Ovary (tissue), 9 donors: ENCODE data around the gene RASA3. TPM values are rescaled to one million over a fixed set of nuclear protein-coding genes. Genes with fewer than 3 reads are reported as not detected.

Source experiments
- DNase-seq, 5 donors: peaks; one replicate each; pipeline ENCODE4 v3.0.0-alpha.2; 2019 to 2020
- H3K27ac ChIP-seq, 2 donors: fragments of 200-600 bp; one replicate each; pipeline versions ENCODE4 v1.5.1 to v1.8.0; 2019 to 2022
- H3K27me3 ChIP-seq: fragments of 200-600 bp; one replicate; pipeline ENCODE4 v1.8.0; 2022
- H3K36me3 ChIP-seq: fragments of 200-600 bp; sonication (generic); one replicate; pipeline ENCODE4 v1.5.1; 2019
- H3K4me1 ChIP-seq: one replicate; pipeline ENCODE4 v1.8.1; 2013; ENCODE audit warnings: mild to moderate bottlenecking, moderate library complexity; ENCODE audit not compliant: insufficient read depth
- H3K4me3 ChIP-seq: fragments of 200-600 bp; sonication (generic); one replicate; pipeline ENCODE4 v1.5.1; 2017
- H3K9me3 ChIP-seq, 2 donors: fragments of 200-600 bp in 1 of 2; sonication (generic) in 1 of 2; one replicate each; pipeline versions ENCODE4 v1.5.1 to v1.8.1; 2013 to 2019; ENCODE audit warnings: mild to moderate bottlenecking in 1 of 2, moderate library complexity in 1 of 2
- CTCF ChIP-seq, 3 donors: fragments of 450-650 bp in 2 of 3; fragments of 200-600 bp in 1 of 3; IDR thresholded peaks; one replicate each; pipeline versions ENCODE4 v1.5.1 to v1.8.0; 2016 to 2022; ENCODE audit warnings: antibody characterized with exemption in 3 of 3, mild to moderate bottlenecking in 1 of 3
- EP300 ChIP-seq: sonication (generic); formaldehyde crosslinking; IDR thresholded peaks from one replicate; pipeline ENCODE4 v1.6.1; 2017; ENCODE audit warnings: antibody characterized with exemption
- POLR2A ChIP-seq: fragments of 450-650 bp; IDR thresholded peaks from one replicate; pipeline ENCODE4 v1.6.1; 2017; ENCODE audit warnings: antibody characterized with exemption, mild to moderate bottlenecking, moderate library complexity
- WGBS, 3 donors: extraction: QIAGEN DNeasy Blood & Tissue Kit in 1 of 3; methylation state at CpG; one replicate each; pipeline versions ENCODE4 v1.1.5 to v1.1.7; 2013 to 2017; 5-methylcytosine and 5-hydroxymethylcytosine counted together
- intact Hi-C, 4 donors: fragments of 100-400 bp; cut with DNase I; formaldehyde crosslinking; loops; one replicate each; pipeline versions ENCODE4 v1.11.0 to v1.15.1; 2022 to 2023
- polyA plus RNA-seq, 2 donors: library from polyadenylated mRNA; stranded (reverse); fragments of 200-250 nt in 1 of 2; fragments of 350-450 nt in 1 of 2; fragmentation: Illumina TruSeq in 1 of 2; extraction: RNeasy Lipid Tissue Mini Kit (QIAGEN cat#74804) in 1 of 2; gene quantifications; one replicate each; pipeline ENCODE4 v1.2.3, GENCODE V29; 2013 to 2014
- total RNA-seq, 7 donors: library from RNA; depleted of rRNA in 2 of 7; stranded (reverse); fragments of >200 nt in 2 of 7; fragmentation: NEBNext Ultra II Directional in 3 of 7; extraction: Animal tissue kit (Norgen Biotek cat#: 25700) in 3 of 7; gene quantifications; one replicate each; pipeline versions ENCODE4 v1.1.0 to v1.2.4, GENCODE V29; 2016 to 2023
- donor health status: DM: no; HTN: no; CAD: no; lungs with moderate emphysema.
- donor health status: DM: no; HTN: no; CAD: no.
- donor health status: Bipolar disorder and iron deficiency.
- donor health status: DM: yes; HTN: yes; CAD: no.
- donor health status: DM: no; HTN: no; CAD: no.
- donor health status: DM: yes; HTN: yes; CAD: no.

Gene RASA3
- total and polyA plus RNA-seq, 9 donors = 5.4 to 16.9 (median 9.4) TPM

DNA sequence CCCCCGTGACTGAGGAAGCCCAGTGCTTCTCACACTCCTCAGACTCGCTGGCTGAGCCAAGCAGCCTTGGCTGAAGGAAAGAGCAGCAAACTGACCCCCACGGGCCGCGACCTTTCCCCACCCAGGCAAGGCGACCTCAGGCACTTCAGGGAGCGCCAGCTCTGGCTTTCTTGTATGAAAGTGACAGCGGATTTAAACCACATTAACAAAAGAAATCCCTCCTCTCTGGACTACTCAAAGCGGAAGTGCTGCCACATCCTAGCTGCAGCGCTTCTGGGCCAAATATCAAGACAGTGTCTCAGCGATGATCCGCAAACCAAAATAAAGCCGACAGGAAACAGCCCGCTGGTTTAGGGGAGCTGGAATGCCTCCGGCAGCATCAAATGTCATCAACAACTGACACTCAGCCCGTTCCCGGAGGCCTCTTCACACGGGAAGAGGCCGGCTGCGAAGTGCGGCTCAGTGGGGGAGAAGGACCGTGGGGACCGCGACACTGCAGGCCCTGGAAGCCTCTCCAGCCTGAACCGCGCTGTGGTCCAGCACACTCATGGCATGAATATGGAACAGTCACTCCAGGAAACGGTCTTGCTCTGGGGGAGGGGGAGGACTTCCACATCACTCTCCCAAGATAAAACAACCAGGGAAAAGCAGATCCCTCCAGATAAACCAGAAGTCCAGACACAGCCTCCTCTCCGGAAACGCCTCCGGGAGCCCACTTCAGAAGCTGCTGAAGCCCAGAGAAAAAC lies 1.4 kb downstream of the RASA3 start:
- no peak for TF ChIP-seq POLR2A
- no peak for TF ChIP-seq EP300
- TF ChIP-seq CTCF (IDR thresholded peaks at IDR 0.05) = no peak
- H3K36me3 ChIP-seq = no peaks in the 10 kb centered on the region
- peaks cover 7% of the 10 kb centered on the region for H3K4me1 ChIP-seq
- DNase-seq = no peak
- H3K27me3 ChIP-seq = no peaks in the 10 kb centered on the region
- 5 to 7% (median 6%) methylated on average over 29 to 30 of the region's 30 CpGs for WGBS, 3 donors
- intact Hi-C loops = loop anchor here in 3 of 4 donors (5.0 to 10.0 kb wide), 3 partner anchors 64 to 76 kb away; no protein-coding TSS in a partner anchor
- no peaks in the 10 kb centered on the region for H3K9me3 ChIP-seq
- peak overlapping the region; percentile 77 for H3K4me3 ChIP-seq
- peak overlapping the region in 1 of 2 donors; percentile 1 for H3K27ac ChIP-seq

DNA sequence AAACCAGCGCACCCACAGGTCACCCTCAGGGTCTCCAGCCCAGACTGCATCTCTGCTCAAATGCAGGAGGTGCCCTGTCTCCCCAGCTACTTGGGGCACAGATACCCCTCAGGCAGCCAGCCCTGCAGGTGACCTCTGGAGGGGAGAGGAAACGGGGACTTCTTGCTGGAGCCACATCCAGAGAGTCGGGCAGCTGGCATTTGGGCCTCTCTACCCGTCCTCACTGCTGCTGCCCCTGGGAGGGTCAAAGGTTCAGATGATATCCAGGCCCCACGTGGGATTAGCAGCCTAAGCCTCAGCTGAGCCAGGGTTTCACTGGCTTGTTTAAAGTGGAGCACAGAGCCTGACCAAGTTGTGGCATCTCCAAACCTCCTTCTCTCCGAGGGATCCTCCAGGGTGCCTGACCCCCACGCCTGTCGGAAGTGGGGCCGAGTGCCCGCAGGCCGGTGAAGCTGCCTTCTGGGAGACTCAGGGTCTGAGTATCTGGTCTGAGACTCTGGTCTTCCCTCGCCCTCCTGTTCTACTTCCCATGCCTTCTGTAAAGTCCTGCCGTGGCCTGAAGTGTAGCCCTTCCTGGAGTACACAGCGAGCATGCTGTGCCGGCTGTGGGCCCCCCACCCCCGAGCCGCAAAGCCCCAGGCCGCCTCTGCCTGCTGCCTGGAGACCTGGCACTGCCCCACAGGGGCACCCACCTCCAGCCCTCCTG lies 2.1 kb downstream of the RASA3 start:
- Histone ChIP-seq H3K4me1 (peaks cover 7% of the 10 kb centered on the region), H3K9me3 (no peaks in the 10 kb centered on the region), H3K27ac (no peak overlapping the region), H3K27me3 (no peaks in the 10 kb centered on the region), H3K4me3 (peak overlapping the region; percentile 77), H3K36me3 (no peaks in the 10 kb centered on the region)
- TF ChIP-seq CTCF (IDR thresholded peaks at IDR 0.05) = no peak
- TF ChIP-seq EP300 = no peak
- no peak for TF ChIP-seq POLR2A
- no peak for DNase-seq
- 57 to 60% (median 60%) methylated on average over 17 to 18 of the region's 18 CpGs for WGBS, 3 donors
- intact Hi-C loops = loop anchor here in 3 of 4 donors (5.0 to 10.0 kb wide), 3 partner anchors 63 to 75 kb away; no protein-coding TSS in a partner anchor

DNA sequence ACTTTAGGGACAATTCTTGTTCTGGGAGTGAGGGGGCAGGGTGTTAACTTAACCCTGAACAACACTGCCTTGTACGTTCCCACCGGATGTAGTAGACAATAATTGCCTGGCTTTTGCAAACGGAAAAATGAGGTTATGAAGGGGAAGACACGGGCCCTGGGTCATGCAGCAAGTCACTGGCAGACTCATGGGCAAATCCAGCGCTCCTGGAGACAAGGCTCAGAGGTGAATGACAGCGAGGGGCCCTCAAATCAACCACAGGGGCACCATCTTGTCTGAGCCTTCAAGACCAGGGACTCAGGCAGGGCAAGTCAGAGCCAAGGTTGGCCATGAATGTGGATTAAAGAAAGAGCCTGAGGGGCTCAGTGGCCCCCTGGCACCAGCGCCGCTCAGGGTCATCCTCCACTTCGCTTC lies 2.8 kb downstream of the RASA3 start:
- intact Hi-C loops = loop anchor here (5.0 to 10.0 kb wide), 3 partner anchors 62 to 75 kb away; no protein-coding TSS in a partner anchor
- H3K4me1 ChIP-seq = peaks cover 7% of the 10 kb centered on the region
- TF ChIP-seq CTCF (IDR thresholded peaks at IDR 0.05) = no peak
- DNase-seq = no peak
- WGBS, 3 donors = 72 to 83% (median 83%) methylated on average over 9 of the region's 9 CpGs
- H3K27ac ChIP-seq = no peak overlapping the region
- H3K4me3 ChIP-seq = no peak overlapping the region
- H3K36me3 ChIP-seq = no peaks in the 10 kb centered on the region
- no peaks in the 10 kb centered on the region for H3K9me3 ChIP-seq
- H3K27me3 ChIP-seq = no peaks in the 10 kb centered on the region

GRCh38 chr13:114128624-114129522 lies 3.5 kb downstream of the RASA3 start:
- H3K9me3 ChIP-seq = no peaks in the 10 kb centered on the region
- H3K27ac ChIP-seq = no peak overlapping the region
- 27 to 48% (median 36%) methylated on average over 37 of the region's 37 CpGs for WGBS, 3 donors
- DNase-seq = peak in 3 of 5 donors; percentile 50 to 60 (median 51)
- no peaks in the 10 kb centered on the region for H3K27me3 ChIP-seq
- no peak for TF ChIP-seq POLR2A
- TF ChIP-seq EP300 = no peak
- TF ChIP-seq CTCF (IDR thresholded peaks at IDR 0.05) = no peak
- H3K4me1 ChIP-seq = peaks cover 7% of the 10 kb centered on the region
- H3K4me3 ChIP-seq = no peak overlapping the region
- intact Hi-C loops = loop anchor here in 1 of 4 donors (5.0 kb wide), 1 partner anchor 62 kb away; no protein-coding TSS in a partner anchor
- H3K36me3 ChIP-seq = no peaks in the 10 kb centered on the region
